Measurements from ENCODE around the gene HEATR5A. TPM values are rescaled to one million over a fixed set of nuclear protein-coding genes. Genes with fewer than 3 reads are reported as not detected.
A peak's percentile ranks its signal among the peaks of the same experiment; 100 is the strongest.

HEATR5A gene
- total and polyA plus RNA-seq, 2 of the 13 experiments (the other 11 are each of a cell fraction or from before 2014, with no cell fraction given): 36.4 to 105 TPM

GRCh38 chr14:31280132-31280870, 140.0 kb downstream of the HEATR5A start (continued):
- no peak for TF ChIP-seq ZNF567 (CRISPR knock-in tag; IDR thresholded peaks at IDR 0.05; ENCODE audit: borderline replicate concordance)
- no peak for TF ChIP-seq ZMAT3 (CRISPR knock-in tag; conservative IDR thresholded peaks at IDR 0.05)
- peak; percentile 93 for TF ChIP-seq TBX2 (CRISPR knock-in tag; IDR thresholded peaks at IDR 0.05; ENCODE audit: borderline replicate concordance)
- TF ChIP-seq, protein P1, sequence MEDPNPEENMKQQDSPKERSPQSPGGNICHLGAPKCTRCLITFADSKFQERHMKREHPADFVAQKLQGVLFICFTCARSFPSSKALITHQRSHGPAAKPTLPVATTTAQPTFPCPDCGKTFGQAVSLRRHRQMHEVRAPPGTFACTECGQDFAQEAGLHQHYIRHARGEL (CRISPR knock-in tag; IDR thresholded peaks at IDR 0.05): no peak
- no peak for TF ChIP-seq ZNF776 (CRISPR knock-in tag; IDR thresholded peaks at IDR 0.05)
- TF ChIP-seq CEBPG (CRISPR knock-in tag; IDR thresholded peaks at IDR 0.05): peak; percentile 69
- no peak for TF ChIP-seq TBL1XR1 (IDR thresholded peaks at IDR 0.05; ENCODE audit: borderline replicate concordance, low read length, partially characterized antibody)
- TF ChIP-seq, protein P2, sequence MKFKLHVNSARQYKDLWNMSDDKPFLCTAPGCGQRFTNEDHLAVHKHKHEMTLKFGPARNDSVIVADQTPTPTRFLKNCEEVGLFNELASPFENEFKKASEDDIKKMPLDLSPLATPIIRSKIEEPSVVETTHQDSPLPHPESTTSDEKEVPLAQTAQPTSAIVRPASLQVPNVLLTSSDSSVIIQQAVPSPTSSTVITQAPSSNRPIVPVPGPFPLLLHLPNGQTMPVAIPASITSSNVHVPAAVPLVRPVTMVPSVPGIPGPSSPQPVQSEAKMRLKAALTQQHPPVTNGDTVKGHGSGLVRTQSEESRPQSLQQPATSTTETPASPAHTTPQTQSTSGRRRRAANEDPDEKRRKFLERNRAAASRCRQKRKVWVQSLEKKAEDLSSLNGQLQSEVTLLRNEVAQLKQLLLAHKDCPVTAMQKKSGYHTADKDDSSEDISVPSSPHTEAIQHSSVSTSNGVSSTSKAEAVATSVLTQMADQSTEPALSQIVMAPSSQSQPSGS (CRISPR knock-in tag; IDR thresholded peaks at IDR 0.05): peak; percentile 90
- no peak for TF ChIP-seq EZH2 (conservative IDR thresholded peaks at IDR 0.05; ENCODE audit: low read depth, low read length)
- no peak for TF ChIP-seq ZNF788 (CRISPR knock-in tag; IDR thresholded peaks at IDR 0.05; ENCODE audit: borderline replicate concordance)
- TF ChIP-seq ZSCAN5A (CRISPR knock-in tag; IDR thresholded peaks at IDR 0.05; ENCODE audit: borderline replicate concordance): peak; percentile 60; the same call in 1 of the 2 replicates
- no peak for TF ChIP-seq MLLT10 (CRISPR knock-in tag; IDR thresholded peaks at IDR 0.05)
- no peak for TF ChIP-seq PHF20 (CRISPR knock-in tag; IDR thresholded peaks at IDR 0.05)
- no peak for TF ChIP-seq ZNF232 (CRISPR knock-in tag; IDR thresholded peaks at IDR 0.05; ENCODE audit: borderline replicate concordance)
- peak; percentile 58; the same call in 1 of the 2 replicates for TF ChIP-seq PRDM10 (CRISPR knock-in tag; IDR thresholded peaks at IDR 0.05; ENCODE audit: low read depth)
- TF ChIP-seq PHB2 (IDR thresholded peaks at IDR 0.05; ENCODE audit: partially characterized antibody): no peak
- TF ChIP-seq ZBTB42 (CRISPR knock-in tag; IDR thresholded peaks at IDR 0.05): no peak
- TF ChIP-seq ZNF337 (CRISPR knock-in tag; IDR thresholded peaks at IDR 0.05; ENCODE audit: borderline replicate concordance, low read depth): no peak
- TF ChIP-seq ZBTB37 (CRISPR knock-in tag; IDR thresholded peaks at IDR 0.05): 0 out of 2 replicates have a peak, but pooled peaks have one; percentile 51
